Pons (tissue), 1 donor: Measurements from ENCODE around the gene NOL3.

Experiments
- DNase-seq: peaks from one replicate; pipeline ENCODE4 v3.0.0-alpha.2; 2016; ENCODE audit warnings: low spot score

The NOL3 gene

GRCh38 chr16:67155295-67156142, 14.8 kb upstream of the NOL3 start:
- peak; percentile 54 for DNase-seq

- no peak for DNase-seq
Measured at GRCh38 chr16:67156143-67156844, 14.0 kb upstream of the NOL3 start.

- DNase-seq = no peak
Measured at GRCh38 chr16:67157106-67157748, 13.1 kb upstream of the NOL3 start.

GRCh38 chr16:67157892-67158635, 12.3 kb upstream of the NOL3 start:
- no peak for DNase-seq

DNA sequence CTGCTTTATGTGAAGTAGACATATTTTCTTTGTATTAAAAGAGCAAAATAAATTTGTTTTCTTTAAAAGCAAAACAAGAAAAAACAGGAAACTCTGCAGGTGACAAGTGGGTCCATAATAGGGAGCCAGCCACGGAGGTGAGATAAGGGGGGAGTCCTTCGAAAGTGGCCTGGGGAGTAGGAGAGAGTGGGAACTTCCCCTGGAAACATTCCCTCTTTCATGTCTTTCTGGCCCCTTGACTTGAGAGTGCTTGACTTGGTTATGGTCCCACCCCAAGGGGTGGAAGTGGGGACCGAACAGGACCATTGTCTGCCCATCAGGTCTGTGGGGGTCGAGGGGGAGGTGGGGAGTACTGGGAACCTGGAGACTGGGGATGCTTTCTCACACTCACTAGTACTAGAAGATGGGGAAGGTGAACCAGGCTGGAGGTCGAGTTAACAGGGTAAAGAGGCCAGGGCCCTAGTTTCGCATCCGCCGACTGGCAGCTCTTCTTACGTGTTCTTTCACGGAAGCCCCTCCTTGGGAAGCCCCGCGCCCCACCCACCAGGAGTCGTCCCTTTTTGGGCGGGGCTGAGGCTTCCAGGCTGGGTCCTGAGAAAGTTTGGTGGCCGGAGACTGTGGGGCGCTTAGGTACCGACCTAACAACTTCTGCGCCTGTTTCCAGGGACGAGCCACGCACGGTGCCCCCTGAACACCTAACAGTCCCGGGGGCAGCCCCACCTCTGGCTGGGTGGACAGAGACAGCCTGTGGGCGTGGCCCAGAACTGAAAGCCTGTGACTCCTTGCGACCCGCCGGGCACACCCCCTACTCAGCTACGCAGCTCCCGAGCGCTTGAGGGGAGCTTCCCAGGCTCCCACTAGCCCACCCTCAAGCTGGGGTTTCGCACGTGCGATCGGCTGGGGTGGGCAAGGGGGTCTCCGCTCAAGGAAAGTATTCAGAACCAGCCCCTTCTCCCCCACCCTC, 11.4 kb upstream of the NOL3 start:
- no peak for DNase-seq

- DNase-seq = no peak
Measured at GRCh38 chr16:67161595-67162058, 8.7 kb upstream of the NOL3 start.

GRCh38 chr16:67162506-67163163, 7.7 kb upstream of the NOL3 start:
- DNase-seq = no peak

- peak; percentile 47 for DNase-seq
Measured at GRCh38 chr16:67163164-67163998, 7.0 kb upstream of the NOL3 start.

GRCh38 chr16:67163999-67164558, 6.3 kb upstream of the NOL3 start:
- DNase-seq = no peak

- DNase-seq = no peak
Measured at GRCh38 chr16:67164599-67165061, 5.7 kb upstream of the NOL3 start, which contains the start of gene HSF4. Gene HSF4, plus strand, starts transcription at chr16:67164745. Its CDS starts 67 bp downstream, at chr16:67164812.

- no peak for DNase-seq
Measured at GRCh38 chr16:67165121-67166078, 4.9 kb upstream of the NOL3 start.

DNA sequence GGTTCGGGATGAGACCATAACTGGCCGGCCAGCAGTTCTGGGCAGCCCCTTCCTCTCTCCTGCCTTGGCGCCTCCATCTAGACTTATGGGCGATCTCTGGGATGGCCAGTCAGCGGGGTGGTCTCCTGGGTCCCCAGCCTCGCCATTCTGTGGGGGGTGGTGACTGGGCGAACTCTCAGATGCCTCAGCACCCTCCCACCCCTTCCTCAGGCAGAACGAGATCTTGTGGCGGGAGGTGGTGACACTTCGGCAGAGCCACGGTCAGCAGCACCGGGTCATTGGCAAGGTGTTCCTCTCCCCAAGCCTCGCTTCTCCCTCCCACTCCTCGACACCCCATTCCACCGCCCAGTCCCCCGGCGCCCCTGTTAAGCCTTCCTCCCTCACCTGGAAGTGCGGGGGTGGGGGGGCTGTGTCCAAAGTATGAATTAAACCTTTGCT, 4.2 kb upstream of the NOL3 start:
- DNase-seq = no peak

- DNase-seq = no peak
Measured at GRCh38 chr16:67166598-67167168, 3.7 kb upstream of the NOL3 start.

DNA sequence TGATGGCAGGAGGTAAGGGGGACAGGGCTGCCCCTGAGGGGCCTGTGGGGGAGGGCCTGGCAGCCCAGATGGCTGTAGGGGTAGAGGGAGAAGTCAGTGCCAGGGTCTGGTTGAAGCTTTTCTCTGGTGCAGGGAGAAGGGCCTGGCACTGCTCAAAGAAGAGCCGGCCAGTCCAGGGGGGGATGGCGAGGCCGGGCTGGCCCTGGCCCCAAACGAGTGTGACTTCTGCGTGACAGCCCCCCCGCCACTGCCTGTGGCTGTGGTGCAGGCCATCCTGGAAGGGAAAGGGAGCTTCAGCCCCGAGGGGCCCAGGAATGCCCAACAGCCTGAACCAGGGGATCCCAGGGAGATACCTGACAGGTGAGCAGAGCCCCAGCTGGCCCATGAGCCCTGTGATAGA, 2.8 kb upstream of the NOL3 start:
- no peak for DNase-seq

DNA sequence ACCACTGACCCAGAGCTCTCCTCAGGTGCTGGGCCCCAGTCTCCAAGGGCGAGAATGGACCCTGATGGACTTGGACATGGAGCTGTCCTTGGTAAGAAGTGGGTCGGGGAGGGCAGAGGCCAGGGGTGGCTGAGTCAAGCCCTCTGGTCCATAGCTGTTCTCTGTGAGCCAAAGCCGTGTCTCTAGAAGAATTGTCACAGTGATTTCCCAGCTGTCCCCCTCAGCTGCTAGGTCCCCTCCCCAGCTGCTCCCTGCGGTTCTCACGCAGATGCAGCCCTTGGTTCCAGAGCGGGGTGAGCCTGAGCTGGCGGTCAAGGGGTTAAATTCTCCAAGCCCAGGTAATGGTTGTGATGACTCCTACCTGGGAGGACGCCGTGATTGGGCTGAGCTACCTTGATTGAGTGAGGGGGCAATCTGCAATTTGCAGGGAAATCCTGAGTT, 1.3 kb upstream of the NOL3 start:
- DNase-seq = no peak

- DNase-seq = no peak
Measured at GRCh38 chr16:67169642-67170167, 633 bp upstream of the NOL3 start.
